ENCODE measurements around the gene PAM. TPM values are rescaled to one million over a fixed set of nuclear protein-coding genes. Genes with fewer than 3 reads are reported as not detected.

Gene PAM
- total and polyA plus RNA-seq, 2 of the 8 experiments (the other 6 are each of a cell fraction or from before 2014, with no cell fraction given) = 30.4 to 67.8 TPM

GRCh38 chr5:102772273-102772672 is 17.2 kb downstream of the PAM start (continued):
- TF ChIP-seq CHD7 (IDR thresholded peaks at IDR 0.05; ENCODE audit: insufficient replicate concordance, low read length) (no peak), CBX5 (IDR thresholded peaks at IDR 0.05; ENCODE audit: low read depth, low read length) (no peak), ATF3 (IDR thresholded peaks at IDR 0.05; ENCODE audit: insufficient read depth, low read depth, low read length) (no peak), HDAC6 (IDR thresholded peaks at IDR 0.05; ENCODE audit: low read depth, low read length) (no peak), BRCA1 (IDR thresholded peaks at IDR 0.05; ENCODE audit: low read depth, low read length) (no peak), ASH2L (IDR thresholded peaks at IDR 0.05; ENCODE audit: low read length) (no peak)

All from H1 (cell line).